Fibroblast of skin of scalp (primary cell): ENCODE results near the gene MYMX. TPM values are rescaled to one million over a fixed set of nuclear protein-coding genes. Genes with fewer than 3 reads are reported as not detected.
"Not testable (repeated sequence)": the region's sequence is repeated elsewhere in the genome, so short reads cannot be mapped to it uniquely, and the experiment has no call there.

ENCODE experiments used
- DNase-seq: peaks from one replicate; pipeline ENCODE4 v3.0.0-alpha.2; 2013
- polyA plus RNA-seq, 2 experiments: library from polyadenylated mRNA; unstranded; fragments of 120-200 nt; gene quantifications; one replicate each; pipeline ENCODE4 v1.2.1, GENCODE V29; 2013; ENCODE audit not compliant: insufficient read length in 2 of 2

Gene MYMX
- 0.13 TPM for polyA plus RNA-seq (2013, experiment 1 of 2; ENCODE audit: insufficient read length)
- polyA plus RNA-seq (2013, experiment 2 of 2; ENCODE audit: insufficient read length) = 0.71 TPM

GRCh38 chr6:44216677-44217331 lies at the start of gene MYMX:
TSS of gene MYMX (plus strand) at chr6:44216926. CDS start at chr6:44217472, 546 bp downstream.
- DNase-seq = no peak

- no peak for DNase-seq
Measured at GRCh38 chr6:44167567-44167966, 49.2 kb upstream of the MYMX start.

- no peak for DNase-seq
Measured at GRCh38 chr6:44169154-44169553, 47.6 kb upstream of the MYMX start.

- DNase-seq = no peak
Measured at GRCh38 chr6:44169886-44170570, 46.7 kb upstream of the MYMX start.

GRCh38 chr6:44171899-44172546 lies 44.7 kb upstream of the MYMX start:
- DNase-seq = no peak

GRCh38 chr6:44172731-44173500 lies 43.8 kb upstream of the MYMX start:
- peak; percentile 75 for DNase-seq

- DNase-seq = no peak
Measured at GRCh38 chr6:44176130-44176761, 40.5 kb upstream of the MYMX start.

GRCh38 chr6:44176762-44177509 lies 39.8 kb upstream of the MYMX start:
- no peak for DNase-seq

- DNase-seq = peak; percentile 55
Measured at GRCh38 chr6:44177691-44178423, 38.9 kb upstream of the MYMX start.

GRCh38 chr6:44178424-44179071 lies 38.2 kb upstream of the MYMX start:
- DNase-seq = no peak

GRCh38 chr6:44179072-44179536 lies 37.6 kb upstream of the MYMX start:
- no peak for DNase-seq

- DNase-seq = no peak
Measured at GRCh38 chr6:44179648-44180047, 37.1 kb upstream of the MYMX start.

- no peak for DNase-seq
Measured at GRCh38 chr6:44180406-44180805, 36.3 kb upstream of the MYMX start.

- no peak for DNase-seq
Measured at GRCh38 chr6:44180886-44181285, 35.8 kb upstream of the MYMX start.

- DNase-seq = not testable (repeated sequence)
Measured at GRCh38 chr6:44181784-44182183, 34.9 kb upstream of the MYMX start.

GRCh38 chr6:44182911-44183390 lies 33.8 kb upstream of the MYMX start:
- no peak for DNase-seq

- no peak for DNase-seq
Measured at GRCh38 chr6:44183783-44184182, 32.9 kb upstream of the MYMX start.

GRCh38 chr6:44185356-44185755 lies 31.4 kb upstream of the MYMX start:
- DNase-seq = not testable (repeated sequence)

GRCh38 chr6:44185953-44186634 lies 30.6 kb upstream of the MYMX start:
- DNase-seq = no peak
